SK-N-SH (cell line): ENCODE measurements around the gene MACROD1. TPM values are rescaled to one million over a fixed set of nuclear protein-coding genes. Genes with fewer than 3 reads are reported as not detected.

ENCODE experiments used
- CTCF ChIA-PET: fragments of 300-600, 350-600 bp; formaldehyde crosslinking; extraction: SDS; loops from one replicate; lab custom pipeline; 2021; lab: Yijun Ruan, JAX
- POLR2A ChIA-PET: fragments of 350-600 bp; sonication (Branson Sonifier 250); formaldehyde crosslinking; extraction: SDS; loops from one replicate; lab custom pipeline; 2020; ENCODE audit warnings: antibody characterized with exemption, inconsistent platforms; lab: Yijun Ruan, JAX
- DNase-seq: peaks from one replicate; pipeline ENCODE4 v3.0.0; 2012
- H2AFZ ChIP-seq: fragments of 200-600 bp; sonication (generic); 2 replicates; pipeline ENCODE4 v1.8.1; 2016; ENCODE audit warnings: antibody characterized with exemption, mild to moderate bottlenecking, low read depth
- H3F3A ChIP-seq: fragments of 200-600 bp; sonication (generic); replicated peaks from 2 replicates; pipeline ENCODE3; 2016; ENCODE audit warnings: antibody characterized with exemption, mild to moderate bottlenecking; ENCODE audit not compliant: insufficient read depth
- H3K27ac ChIP-seq, 2 experiments: fragments of 200-500 bp in 1 of 2; fragments of 200-600 bp in 1 of 2; sonication (Bioruptor generic) in 1 of 2; sonication (generic), shearing (Covaris generic) in 1 of 2; 2 replicates each; pipeline versions ENCODE4 v1.5.1 to v1.6.1; 2014 to 2016; ENCODE audit warnings: low read depth in 2 of 2, inconsistent platforms in 1 of 2, low read length in 1 of 2, mild to moderate bottlenecking in 1 of 2, mixed read lengths in 1 of 2
- H3K27me3 ChIP-seq: fragments of 200-600 bp; sonication (generic), shearing (Covaris generic); 2 replicates; pipeline ENCODE4 v1.6.1; 2016; ENCODE audit warnings: mixed run types; ENCODE audit not compliant: insufficient read depth
- H3K36me3 ChIP-seq, 2 experiments: fragments of 200-500 bp in 1 of 2; fragments of 200-600 bp in 1 of 2; sonication (Bioruptor generic) in 1 of 2; sonication (generic) in 1 of 2; replicated peaks in 1 of 2; 2 replicates each; pipeline versions ENCODE3 to v1.5.1; 2014 to 2016; ENCODE audit warnings: low read length in 1 of 2, mild to moderate bottlenecking in 1 of 2; ENCODE audit not compliant: insufficient read depth in 2 of 2, control insufficient read depth in 1 of 2
- H3K4me1 ChIP-seq, 2 experiments: fragments of 200-500 bp in 1 of 2; fragments of 200-600 bp in 1 of 2; sonication (Bioruptor generic) in 1 of 2; sonication (generic), shearing (Covaris generic) in 1 of 2; 2 replicates each; pipeline versions ENCODE4 v1.5.1 to v1.6.1; 2014 to 2016; ENCODE audit warnings: low read depth in 1 of 2, low read length in 1 of 2, mixed run types in 1 of 2; ENCODE audit not compliant: insufficient read depth in 2 of 2, control insufficient read depth in 1 of 2
- H3K4me2 ChIP-seq: fragments of 200-600 bp; sonication (generic), shearing (Covaris generic); 2 replicates; pipeline ENCODE4 v1.6.1; 2017; ENCODE audit warnings: mixed run types
- H3K4me3 ChIP-seq, 2 experiments: fragments of 200-500 bp in 1 of 2; fragments of 200-600 bp in 1 of 2; sonication (Bioruptor generic) in 1 of 2; sonication (generic), shearing (Covaris generic) in 1 of 2; 2 replicates each; pipeline versions ENCODE4 v1.5.1 to v1.8.1; 2014 to 2016; ENCODE audit warnings: low read depth in 2 of 2, inconsistent platforms in 1 of 2, low read length in 1 of 2, mild to moderate bottlenecking in 1 of 2, mixed read lengths in 1 of 2, moderate library complexity in 1 of 2
- H3K79me2 ChIP-seq: fragments of 200-600 bp; sonication (generic); 2 replicates; pipeline ENCODE4 v1.8.1; 2017; ENCODE audit warnings: mild to moderate bottlenecking; ENCODE audit not compliant: insufficient read depth
- H3K9ac ChIP-seq: fragments of 200-600 bp; sonication (generic); 2 replicates; pipeline ENCODE4 v1.6.1; 2017; ENCODE audit warnings: mixed run types
- H3K9me2 ChIP-seq: fragments of 200-600 bp; sonication (generic); 2 replicates; pipeline ENCODE4 v1.6.1; 2017; ENCODE audit warnings: mixed run types
- H3K9me3 ChIP-seq: fragments of 200-600 bp; sonication (generic); 2 replicates; pipeline ENCODE4 v1.6.1; 2017; ENCODE audit warnings: mixed run types, mild to moderate bottlenecking, moderate library complexity
- H4K20me1 ChIP-seq: fragments of 200-600 bp; sonication (generic); 2 replicates; pipeline ENCODE4 v1.6.1; 2017; ENCODE audit warnings: mild to moderate bottlenecking, mixed run types; ENCODE audit not compliant: insufficient read depth
- CHD2 ChIP-seq: fragments of 150-350 bp; IDR thresholded peaks from 2 replicates; pipeline ENCODE4 v1.6.1; 2018; ENCODE audit warnings: low read length; ENCODE audit not compliant: partially characterized antibody
- ELF1 ChIP-seq: IDR thresholded peaks from 2 replicates; pipeline ENCODE4 v1.4.0; 2012
- EP300 ChIP-seq, 2 experiments: IDR thresholded peaks; 2 replicates each; pipeline versions ENCODE4 v1.4.0 to v1.6.1; 2012; ENCODE audit warnings: borderline replicate concordance in 1 of 2, low read depth in 1 of 2, low read length in 1 of 2
- EZH2phosphoT487 ChIP-seq: fragments of 200-600 bp; sonication (generic); IDR thresholded peaks from 2 replicates; pipeline ENCODE4 v1.6.1; 2017; ENCODE audit warnings: low read depth, mixed run types, mild to moderate bottlenecking, antibody characterized with exemption, moderate library complexity, borderline replicate concordance
- FOSL2 ChIP-seq: IDR thresholded peaks from 2 replicates; pipeline ENCODE4 v1.4.0; 2012; ENCODE audit warnings: low read depth, mild to moderate bottlenecking, moderate library complexity, borderline replicate concordance
- FOXM1 ChIP-seq: IDR thresholded peaks from 2 replicates; pipeline ENCODE4 v1.4.0; 2012; ENCODE audit warnings: low read depth, mild to moderate bottlenecking
- GABPA ChIP-seq: IDR thresholded peaks from 2 replicates; pipeline ENCODE4 v1.4.0; 2012; ENCODE audit warnings: low read depth, mild to moderate bottlenecking
- IRF3 ChIP-seq: fragments of 150-350 bp; IDR thresholded peaks from 2 replicates; pipeline ENCODE4 v1.6.1; 2016; ENCODE audit warnings: mild to moderate bottlenecking, low read depth, low read length
- MEF2A ChIP-seq: IDR thresholded peaks from 2 replicates; pipeline ENCODE4 v1.4.0; 2012; ENCODE audit warnings: low read depth, borderline replicate concordance
- MXI1 ChIP-seq: IDR thresholded peaks from 2 replicates; pipeline ENCODE4 v1.6.1; 2012; ENCODE audit warnings: mild to moderate bottlenecking, low read depth, low read length, improper control_type of control experiment
- NFIC ChIP-seq: IDR thresholded peaks from 2 replicates; pipeline ENCODE4 v1.4.0; 2012; ENCODE audit warnings: borderline replicate concordance
- NRF1 ChIP-seq: IDR thresholded peaks from 2 replicates; pipeline ENCODE4 v1.6.1; 2012; ENCODE audit warnings: low read depth, mild to moderate bottlenecking, low read length
- POLR2AphosphoS5 ChIP-seq: IDR thresholded peaks from 2 replicates; pipeline ENCODE4 v1.6.1; 2012; ENCODE audit warnings: low read depth, low read length
- RAD21 ChIP-seq: IDR thresholded peaks from 2 replicates; pipeline ENCODE4 v1.6.1; 2012; ENCODE audit warnings: mild to moderate bottlenecking, low read length
- REST ChIP-seq: IDR thresholded peaks from 2 replicates; pipeline ENCODE4 v1.6.1; 2012; ENCODE audit warnings: mild to moderate bottlenecking, low read depth, low read length, moderate library complexity
- RFX5 ChIP-seq: IDR thresholded peaks from 2 replicates; pipeline ENCODE4 v1.6.1; 2012; ENCODE audit warnings: mild to moderate bottlenecking, improper control_type of control experiment, low read length
- SIN3A ChIP-seq: IDR thresholded peaks from 2 replicates; pipeline ENCODE4 v1.6.1; 2012; ENCODE audit warnings: low read depth, mild to moderate bottlenecking, low read length, moderate library complexity, borderline replicate concordance
- TCF12 ChIP-seq: IDR thresholded peaks from 2 replicates; pipeline ENCODE4 v1.4.0; 2012
- TEAD4 ChIP-seq: IDR thresholded peaks from 2 replicates; pipeline ENCODE4 v1.4.0; 2012; ENCODE audit warnings: mild to moderate bottlenecking, borderline replicate concordance; ENCODE audit not compliant: insufficient read depth
- USF1 ChIP-seq: IDR thresholded peaks from 2 replicates; pipeline ENCODE4 v1.4.0; 2012; ENCODE audit warnings: low read depth, borderline replicate concordance
- YY1 ChIP-seq: IDR thresholded peaks from 2 replicates; pipeline ENCODE4 v1.4.0; 2012; ENCODE audit warnings: low read depth, mild to moderate bottlenecking
- ZBTB33 ChIP-seq: IDR thresholded peaks from 2 replicates; pipeline ENCODE4 v1.4.0; 2012; ENCODE audit warnings: low read depth, borderline replicate concordance
- WGBS: methylation state at CpG from one replicate; pipeline ENCODE4 v1.1.6; 2017; ENCODE audit warnings: low lambda C conversion rate; 5-methylcytosine and 5-hydroxymethylcytosine counted together
- polyA plus RNA-seq, 3 experiments: library from polyadenylated mRNA; depleted of rRNA; stranded (reverse); fragments of >200 nt; gene quantifications; 2 replicates each; pipeline ENCODE4 v1.2.3, GENCODE V29; 2012
- TF ChIP-seq, protein P1 (sequence below): IDR thresholded peaks from 2 replicates; pipeline ENCODE4 v1.4.0; 2012; ENCODE audit warnings: low read depth
- TF ChIP-seq, protein P2 (sequence below): fragments of 200-600 bp; sonication (generic); IDR thresholded peaks from 2 replicates; pipeline ENCODE4 v1.6.1; 2017; ENCODE audit warnings: antibody characterized with exemption, mild to moderate bottlenecking, moderate library complexity

MACROD1 gene
- polyA plus RNA-seq, 1 of the 3 experiments (the other 2 are of a cell fraction), result 49.1 TPM

DNA sequence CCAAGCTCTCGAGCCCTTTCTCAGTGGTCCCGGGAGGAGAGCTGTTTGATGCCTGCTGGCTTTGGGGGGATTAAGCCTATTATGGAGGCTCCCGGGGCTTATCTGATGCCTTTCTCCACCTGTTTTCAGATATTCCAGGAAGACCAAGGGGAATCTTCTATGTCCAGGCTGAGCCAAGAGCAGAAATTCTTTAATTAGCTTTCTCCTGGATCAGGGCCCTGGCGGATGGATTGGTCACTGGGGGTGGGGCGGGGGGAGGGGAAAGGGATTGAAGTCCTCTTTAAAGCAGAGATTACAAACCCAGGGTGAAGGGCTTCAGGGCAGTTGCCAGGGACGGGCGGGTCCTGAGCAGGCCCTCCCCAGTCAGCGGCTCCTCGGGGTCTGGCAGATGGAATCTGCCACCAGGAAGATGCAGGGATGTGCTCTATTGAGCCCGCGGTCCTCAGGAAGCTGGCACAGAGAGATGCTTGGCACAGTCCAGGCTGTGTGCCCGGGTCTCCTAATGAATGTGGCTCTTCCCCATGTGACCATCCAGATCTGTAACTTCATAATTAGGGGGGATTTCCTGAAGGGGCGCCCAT, 33.6 kb downstream of the MACROD1 start:
- CTCF ChIA-PET, result interaction anchor here (0.8 to 5.8 kb wide), 12 partner anchors 8 to 124 kb away, joined by 3 to 33 read pairs (median 5); no protein-coding TSS in a partner anchor
- TF ChIP-seq EZH2phosphoT487 (no peak), YY1 (no peak), FOSL2 (no peak), ZBTB33 (no peak), NFIC (no peak), GABPA (no peak), NRF1 (no peak), RFX5 (0 out of 2 replicates have a peak, but pooled peaks have one; percentile 10), RAD21 (0 out of 2 replicates have a peak, but pooled peaks have one; percentile 5), TCF12 (no peak), FOXM1 (no peak), MXI1 (peak; percentile 48; the same call in 1 of the 2 replicates), REST (no peak), TEAD4 (no peak), CHD2 (peak; percentile 62), IRF3 (no peak), ELF1 (no peak), SIN3A (no peak), POLR2AphosphoS5 (no peak), MEF2A (no peak), EP300 (IDR thresholded peaks at IDR 0.05; ENCODE audit: borderline replicate concordance in 1 of 2, low read depth in 1 of 2, low read length in 1 of 2) (peak in 1 of 2 experiments; percentile 58; a peak in 2 of 4 replicates), USF1 (no peak)
- TF ChIP-seq, protein P1, sequence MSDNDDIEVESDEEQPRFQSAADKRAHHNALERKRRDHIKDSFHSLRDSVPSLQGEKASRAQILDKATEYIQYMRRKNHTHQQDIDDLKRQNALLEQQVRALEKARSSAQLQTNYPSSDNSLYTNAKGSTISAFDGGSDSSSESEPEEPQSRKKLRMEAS, result no peak
- TF ChIP-seq, protein P2, sequence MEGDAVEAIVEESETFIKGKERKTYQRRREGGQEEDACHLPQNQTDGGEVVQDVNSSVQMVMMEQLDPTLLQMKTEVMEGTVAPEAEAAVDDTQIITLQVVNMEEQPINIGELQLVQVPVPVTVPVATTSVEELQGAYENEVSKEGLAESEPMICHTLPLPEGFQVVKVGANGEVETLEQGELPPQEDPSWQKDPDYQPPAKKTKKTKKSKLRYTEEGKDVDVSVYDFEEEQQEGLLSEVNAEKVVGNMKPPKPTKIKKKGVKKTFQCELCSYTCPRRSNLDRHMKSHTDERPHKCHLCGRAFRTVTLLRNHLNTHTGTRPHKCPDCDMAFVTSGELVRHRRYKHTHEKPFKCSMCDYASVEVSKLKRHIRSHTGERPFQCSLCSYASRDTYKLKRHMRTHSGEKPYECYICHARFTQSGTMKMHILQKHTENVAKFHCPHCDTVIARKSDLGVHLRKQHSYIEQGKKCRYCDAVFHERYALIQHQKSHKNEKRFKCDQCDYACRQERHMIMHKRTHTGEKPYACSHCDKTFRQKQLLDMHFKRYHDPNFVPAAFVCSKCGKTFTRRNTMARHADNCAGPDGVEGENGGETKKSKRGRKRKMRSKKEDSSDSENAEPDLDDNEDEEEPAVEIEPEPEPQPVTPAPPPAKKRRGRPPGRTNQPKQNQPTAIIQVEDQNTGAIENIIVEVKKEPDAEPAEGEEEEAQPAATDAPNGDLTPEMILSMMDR, result no peak

More for the DNA sequence above, 33.6 kb downstream of the MACROD1 start:
- no peaks in the 10 kb centered on the region for H3K27me3 ChIP-seq
- H3K27ac ChIP-seq, result peak overlapping the region in 1 of 2 experiments; percentile 94; a peak in 2 of 4 replicates
- peak; percentile 86 for DNase-seq
- H3K79me2 ChIP-seq, result no peaks in the 10 kb centered on the region
- H3K9me2 ChIP-seq, result no peaks in the 10 kb centered on the region
- no peak overlapping the region for H2AFZ ChIP-seq
- POLR2A ChIA-PET, result interaction anchor here (0.8 to 2.5 kb wide), 9 partner anchors 9 to 215 kb away, joined by 3 to 9 read pairs (median 4); partner anchors contain the start of gene RCOR2
- no peaks in the 10 kb centered on the region for H3F3A ChIP-seq
- no peak overlapping the region for H3K9ac ChIP-seq
- H3K36me3 ChIP-seq, result no peaks in the 10 kb centered on the region
- 56% methylated on average over 11 of the region's 13 CpGs for WGBS
- no peak overlapping the region; a peak in 1 of 4 replicates for H3K4me3 ChIP-seq
- H3K9me3 ChIP-seq, result no peaks in the 10 kb centered on the region
- H4K20me1 ChIP-seq, result no peaks in the 10 kb centered on the region
- H3K4me2 ChIP-seq, result no peak overlapping the region
- H3K4me1 ChIP-seq, result peaks cover 0 to 56% of the 10 kb centered on the region in 2 experiments; a peak in 2 of 4 replicates
